HG03025 (cell line): ENCODE data around the gene MACROD2.

Source experiments
- ATAC-seq: cut with Tn5 transposase; IDR thresholded peaks from one replicate; pipeline ENCODE4 v1.9.1; 2021; ENCODE audit warnings: mild to moderate bottlenecking, moderate library complexity; ENCODE audit not compliant: unreplicated experiment, low FRiP score

The MACROD2 gene

GRCh38 chr20:15632680-15633079 is 1637.4 kb downstream of the MACROD2 start:
- no peak for ATAC-seq

DNA sequence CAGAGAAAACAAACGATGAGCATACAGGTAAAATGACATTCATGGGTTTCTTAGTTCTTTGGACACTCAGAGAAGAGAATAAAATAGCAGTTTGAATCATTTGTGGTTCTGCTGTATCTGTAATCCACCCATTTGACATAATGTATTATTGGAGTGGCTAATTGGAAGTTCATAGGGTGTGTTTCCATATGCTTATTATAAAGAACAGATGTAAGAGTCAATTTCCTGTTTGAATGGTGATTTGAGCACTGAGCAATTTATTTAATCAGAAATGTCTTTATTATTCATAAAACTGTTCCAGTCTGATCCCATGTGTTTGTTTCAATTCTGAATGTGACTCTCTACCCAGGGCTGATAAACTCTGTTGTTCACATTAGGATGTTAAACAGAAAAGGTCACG is 1638.8 kb downstream of the MACROD2 start:
- no peak for ATAC-seq

- ATAC-seq, result no peak
Measured at GRCh38 chr20:15637546-15637945, 1642.2 kb downstream of the MACROD2 start.

- ATAC-seq, result no peak
Measured at GRCh38 chr20:15637950-15638754, 1642.8 kb downstream of the MACROD2 start.

DNA sequence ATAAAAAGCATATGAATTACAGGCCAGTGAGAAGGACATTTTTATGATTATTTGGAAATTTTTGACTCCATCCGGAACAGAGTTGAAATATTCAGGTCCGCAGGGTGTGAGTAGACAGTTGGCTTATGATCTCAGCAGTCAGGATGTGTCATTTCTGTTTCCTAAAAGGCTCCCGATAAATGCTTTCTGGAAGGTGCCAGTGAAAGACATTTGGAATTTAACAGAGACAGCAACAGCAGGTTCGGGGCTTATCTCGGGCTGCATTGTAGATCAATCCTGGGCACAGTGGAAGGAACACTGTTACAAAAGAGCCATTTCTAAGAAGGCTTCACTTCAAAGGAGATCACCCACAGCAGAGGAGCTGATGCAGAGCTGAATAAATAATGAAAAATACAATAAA is 1643.5 kb downstream of the MACROD2 start:
- ATAC-seq, result no peak

DNA sequence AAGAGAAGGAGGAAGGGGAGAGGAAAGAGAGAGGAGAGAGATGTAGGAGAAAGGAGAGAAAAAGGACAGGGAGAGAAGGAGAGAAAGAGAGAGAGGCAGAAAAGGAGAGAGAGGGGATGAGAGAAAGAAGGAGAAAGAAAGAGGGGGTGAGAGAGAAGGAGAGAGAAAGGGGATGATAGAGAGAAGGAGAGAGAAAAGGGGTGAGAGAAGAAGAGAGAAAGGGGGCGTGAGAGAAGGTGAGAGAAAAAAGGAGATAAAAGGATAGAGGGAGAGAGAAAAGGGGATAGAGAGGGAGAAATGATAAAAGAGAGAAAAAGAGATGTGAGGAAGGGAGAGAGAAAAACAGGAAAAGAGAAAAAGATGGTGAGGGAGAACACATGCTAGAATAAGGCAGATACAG is 1644.5 kb downstream of the MACROD2 start:
- ATAC-seq, result no peak

DNA sequence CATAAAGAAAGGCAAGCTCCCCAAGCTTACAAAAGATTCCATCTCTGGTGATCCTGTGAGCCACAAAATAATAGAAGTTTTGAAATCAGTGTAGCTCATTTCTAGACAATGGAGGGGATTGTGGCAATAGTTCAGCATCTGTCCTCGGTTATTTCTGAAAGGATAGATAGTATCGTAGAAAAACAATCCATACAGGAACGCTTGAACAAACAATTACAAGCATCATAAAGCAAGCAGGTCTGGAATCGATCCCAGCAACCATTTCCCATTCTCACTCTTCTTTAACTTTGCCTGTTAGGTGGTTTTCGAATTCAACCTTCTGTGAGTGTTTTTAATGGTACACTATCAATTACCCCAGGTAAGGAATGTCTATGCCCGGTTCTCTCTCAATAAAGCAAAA is 1646.8 kb downstream of the MACROD2 start:
- ATAC-seq, result no peak

GRCh38 chr20:15642676-15643075 is 1647.4 kb downstream of the MACROD2 start:
- ATAC-seq, result no peak

GRCh38 chr20:15643713-15644112 is 1648.4 kb downstream of the MACROD2 start:
- ATAC-seq, result no peak

DNA sequence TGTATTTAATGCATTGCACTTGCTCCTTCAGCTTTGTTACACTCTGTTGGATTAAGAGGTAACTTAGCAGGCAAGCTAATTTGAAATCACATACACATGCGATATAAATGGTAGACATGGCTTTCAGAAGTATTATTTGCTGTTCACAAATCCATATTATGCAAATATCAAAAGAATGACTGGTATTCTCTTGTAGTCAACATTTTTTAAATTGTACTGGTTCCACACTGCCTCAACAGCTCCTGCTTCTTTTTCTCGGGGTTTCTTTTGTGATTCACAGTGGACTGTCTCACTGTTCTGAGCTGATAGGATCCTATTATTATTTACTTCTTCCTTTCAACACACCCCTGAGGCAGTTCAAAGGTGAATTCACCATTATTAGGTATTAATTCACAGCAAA is 1650.5 kb downstream of the MACROD2 start:
- ATAC-seq, result no peak

DNA sequence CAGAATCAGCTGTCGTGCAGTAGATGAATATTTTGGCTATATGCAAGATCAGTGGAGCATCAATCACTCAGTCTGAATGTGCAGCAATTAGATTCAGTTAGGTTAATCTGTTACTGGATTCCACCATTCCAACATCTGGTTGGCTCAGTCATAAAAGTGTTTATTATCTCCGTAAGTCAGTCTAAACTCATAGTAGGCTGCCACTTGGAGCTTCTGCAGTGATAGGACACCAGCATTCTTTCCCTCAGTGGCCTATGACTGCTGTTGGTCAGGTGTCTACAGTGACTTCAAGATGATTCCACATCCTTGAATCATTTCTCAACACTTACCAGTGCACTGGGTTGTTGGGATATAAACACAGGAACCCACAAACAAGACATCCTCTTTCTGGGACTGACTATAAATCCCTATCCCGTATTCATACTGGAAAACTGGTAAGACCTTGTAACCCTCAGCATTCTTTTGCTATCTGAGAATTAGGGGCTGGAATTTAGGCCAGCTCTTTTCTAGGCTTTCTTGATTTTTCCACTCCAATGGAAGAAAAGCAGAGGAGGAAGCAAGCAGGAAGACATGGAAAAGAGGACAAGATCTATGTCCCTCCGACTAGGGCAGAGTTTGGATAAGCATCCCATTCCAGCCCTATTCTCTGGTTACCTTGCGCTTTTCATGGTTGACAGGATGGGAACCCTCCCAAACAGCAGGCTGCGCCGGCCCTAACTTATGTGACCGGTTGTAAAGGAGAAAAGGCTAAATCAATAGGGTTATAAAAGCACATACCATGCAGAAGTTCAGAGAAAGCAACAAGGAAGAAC is 1658.3 kb downstream of the MACROD2 start:
- no peak for ATAC-seq

DNA sequence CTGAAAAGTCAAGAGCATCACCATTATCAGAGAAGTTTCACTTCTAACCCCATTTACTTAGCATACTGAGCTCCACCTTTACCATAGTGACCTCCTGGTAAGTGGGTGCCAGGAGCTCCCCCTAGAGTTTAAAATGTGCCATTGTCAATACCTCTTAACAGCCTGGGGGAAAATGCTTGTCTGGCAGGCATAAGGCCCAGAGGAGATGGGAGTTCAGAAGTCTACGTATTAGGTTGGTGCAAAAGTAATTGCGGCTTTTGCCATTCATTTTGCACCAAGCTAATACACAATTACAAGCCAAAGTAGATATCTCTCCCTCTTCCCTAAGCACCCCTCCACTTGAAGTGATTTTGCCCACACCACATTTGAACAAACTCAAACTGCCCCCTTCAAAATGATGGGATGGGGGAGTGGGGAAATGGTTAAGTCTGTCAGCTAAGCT is 1658.9 kb downstream of the MACROD2 start:
- peak; percentile 99 for ATAC-seq

DNA sequence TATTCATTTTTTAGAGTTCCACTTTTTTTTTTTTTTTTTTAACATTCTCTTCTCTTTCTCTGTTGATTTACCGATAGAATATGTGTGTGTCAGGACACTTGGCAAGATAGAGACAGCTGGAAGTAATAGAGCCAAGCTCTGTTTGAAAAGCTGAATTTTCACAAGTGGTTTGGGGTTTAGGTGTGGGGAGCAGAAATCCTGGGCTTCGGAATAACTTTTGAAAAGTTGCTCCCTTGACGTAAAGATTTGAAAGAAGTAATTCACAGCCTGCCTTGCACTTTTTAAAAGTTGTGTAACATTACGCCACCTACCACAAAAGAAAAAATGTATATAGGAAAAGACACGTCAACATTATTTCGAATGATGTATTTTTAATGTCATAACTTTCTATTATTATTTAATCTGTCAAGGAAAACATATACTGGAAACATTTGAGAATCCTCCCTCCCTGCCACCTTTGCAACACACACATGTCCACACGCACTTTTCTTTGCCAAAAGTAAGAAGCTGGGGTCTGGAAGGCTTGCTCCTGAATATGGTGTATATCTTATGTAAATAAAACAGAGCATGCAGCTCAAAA is 1660.1 kb downstream of the MACROD2 start:
- ATAC-seq, result no peak

DNA sequence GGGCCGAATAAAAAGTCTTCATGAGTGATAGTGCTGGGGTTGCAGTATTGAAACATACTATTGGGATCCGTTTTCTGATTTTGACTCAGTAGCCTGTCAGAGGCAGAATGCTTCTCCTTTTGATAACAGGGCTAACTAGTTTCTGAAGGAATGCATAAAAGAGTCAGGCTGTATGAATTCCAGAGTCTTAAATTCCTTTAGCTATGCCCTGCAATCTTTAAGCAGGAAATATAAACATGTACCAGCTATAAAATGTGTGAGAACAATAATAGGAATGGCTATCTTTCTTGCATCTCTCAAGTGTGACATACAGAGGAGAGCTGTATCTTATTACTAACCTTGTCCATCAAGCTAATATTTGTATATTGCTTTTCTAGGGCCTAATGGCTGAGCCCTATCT is 1660.8 kb downstream of the MACROD2 start:
- ATAC-seq, result no peak

DNA sequence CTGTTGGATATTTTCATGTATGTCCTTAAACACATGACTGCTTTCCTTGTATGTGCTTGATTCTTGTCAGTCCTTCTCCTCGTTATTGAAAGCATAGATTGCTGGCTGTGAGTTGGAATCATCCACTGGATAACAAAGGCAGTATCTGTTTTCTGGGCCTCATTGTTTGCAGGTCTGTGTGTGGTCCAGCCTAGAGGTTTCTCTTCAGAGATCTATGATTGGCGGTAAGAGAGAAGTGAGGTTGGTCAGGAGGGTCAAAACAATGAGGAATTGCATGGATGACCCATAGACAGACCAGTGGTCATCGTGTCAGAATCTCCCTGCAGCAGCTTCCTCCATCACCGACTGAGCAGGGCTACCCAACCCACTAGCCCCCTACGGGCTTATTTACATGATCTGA is 1663.0 kb downstream of the MACROD2 start:
- no peak for ATAC-seq

- no peak for ATAC-seq
Measured at GRCh38 chr20:15673206-15673605, 1677.9 kb downstream of the MACROD2 start.

DNA sequence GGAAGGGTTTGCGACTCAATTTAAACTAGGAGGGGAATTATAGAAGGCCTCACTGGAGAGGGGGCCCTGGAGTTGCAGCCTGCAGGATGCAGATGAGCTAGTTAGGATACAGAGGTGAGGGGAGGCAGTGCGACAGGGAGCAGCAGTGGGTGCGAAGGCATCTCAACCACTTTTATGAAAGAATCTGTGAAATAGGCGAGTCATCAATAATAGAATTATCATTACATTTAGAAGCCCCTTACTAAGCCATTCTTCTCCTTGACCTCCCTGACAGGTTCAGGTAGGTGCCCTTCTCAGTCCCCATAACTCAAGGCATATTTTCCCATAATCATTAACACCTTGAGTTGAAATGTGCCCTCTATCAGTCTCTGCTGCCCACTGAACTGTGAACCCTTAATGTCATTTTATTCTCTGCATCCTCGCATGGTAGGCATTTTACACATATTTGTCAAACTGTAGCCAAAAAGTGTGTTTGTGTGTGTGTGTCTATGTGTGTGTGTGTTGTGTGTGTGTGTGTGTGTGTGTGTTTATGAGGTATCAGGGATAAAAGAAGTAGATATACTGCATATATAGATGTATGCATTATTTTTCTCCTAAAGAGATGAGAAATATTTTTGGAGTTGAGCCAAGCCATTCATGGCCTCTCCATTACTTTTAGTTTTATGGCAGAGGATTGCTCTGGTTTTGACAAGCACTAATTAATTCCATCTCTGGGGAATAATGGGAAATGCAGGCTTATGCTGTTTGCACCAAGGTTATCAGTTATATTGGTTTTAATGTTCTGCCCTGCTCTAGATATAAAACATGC is 1679.1 kb downstream of the MACROD2 start:
- no peak for ATAC-seq

DNA sequence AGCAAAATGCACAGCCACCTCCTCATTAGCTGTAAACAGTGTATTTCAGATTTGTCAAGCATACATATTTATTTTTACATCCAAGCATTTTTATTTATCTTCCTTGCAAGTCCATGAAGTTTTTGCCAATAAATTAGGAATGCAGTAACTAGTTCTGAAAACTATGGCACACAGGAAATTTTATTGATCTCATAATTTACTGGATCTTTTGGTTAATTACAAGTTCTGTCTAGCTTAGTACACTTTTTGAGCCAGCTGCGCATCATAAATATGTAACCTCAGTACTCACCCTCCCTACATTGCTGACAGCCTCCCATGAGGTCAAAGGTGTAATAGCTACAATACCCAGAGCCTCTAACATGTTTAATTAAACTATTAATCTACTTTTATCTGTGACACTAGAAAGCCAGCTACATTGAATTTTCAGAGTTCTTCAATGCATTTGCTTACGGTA is 1679.8 kb downstream of the MACROD2 start:
- no peak for ATAC-seq

GRCh38 chr20:15675813-15676484 is 1680.6 kb downstream of the MACROD2 start:
- ATAC-seq, result no peak

DNA sequence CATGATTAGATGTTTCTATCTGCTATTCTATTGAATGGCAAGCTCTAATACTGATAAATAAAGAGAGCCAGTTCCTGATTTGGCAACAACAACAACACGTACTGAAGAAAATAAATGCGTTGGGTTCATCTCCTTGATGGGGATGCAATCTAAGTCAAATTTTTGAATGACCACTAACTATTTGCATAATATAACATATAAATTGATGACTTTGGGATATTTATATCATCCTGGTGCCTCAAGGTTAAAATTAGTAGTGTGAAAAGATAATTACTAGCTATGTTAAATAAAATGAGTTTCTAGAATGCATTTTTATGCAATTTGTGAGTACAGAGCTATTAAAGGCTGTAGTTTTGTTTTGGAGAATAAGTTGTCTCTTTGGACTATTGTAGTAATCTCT is 1681.5 kb downstream of the MACROD2 start:
- ATAC-seq, result no peak
